Glomerular endothelial cell (primary cell): Measurements from ENCODE around the gene NFYA. TPM values are rescaled to one million over a fixed set of nuclear protein-coding genes. Genes with fewer than 3 reads are reported as not detected.

ENCODE experiments used
- DNase-seq: peaks from one replicate; pipeline ENCODE4 v3.0.0-alpha.2; 2011; ENCODE audit warnings: low read depth, low spot score; ENCODE audit errors: extremely low read depth
- total RNA-seq: library from RNA; depleted of rRNA; stranded (reverse); fragments of >200 nt; gene quantifications from 2 replicates; pipeline ENCODE4 v1.2.3, GENCODE V29; 2015

NFYA gene
- total RNA-seq, 1 donor from 2014 or later, result 28.2 TPM

DNA sequence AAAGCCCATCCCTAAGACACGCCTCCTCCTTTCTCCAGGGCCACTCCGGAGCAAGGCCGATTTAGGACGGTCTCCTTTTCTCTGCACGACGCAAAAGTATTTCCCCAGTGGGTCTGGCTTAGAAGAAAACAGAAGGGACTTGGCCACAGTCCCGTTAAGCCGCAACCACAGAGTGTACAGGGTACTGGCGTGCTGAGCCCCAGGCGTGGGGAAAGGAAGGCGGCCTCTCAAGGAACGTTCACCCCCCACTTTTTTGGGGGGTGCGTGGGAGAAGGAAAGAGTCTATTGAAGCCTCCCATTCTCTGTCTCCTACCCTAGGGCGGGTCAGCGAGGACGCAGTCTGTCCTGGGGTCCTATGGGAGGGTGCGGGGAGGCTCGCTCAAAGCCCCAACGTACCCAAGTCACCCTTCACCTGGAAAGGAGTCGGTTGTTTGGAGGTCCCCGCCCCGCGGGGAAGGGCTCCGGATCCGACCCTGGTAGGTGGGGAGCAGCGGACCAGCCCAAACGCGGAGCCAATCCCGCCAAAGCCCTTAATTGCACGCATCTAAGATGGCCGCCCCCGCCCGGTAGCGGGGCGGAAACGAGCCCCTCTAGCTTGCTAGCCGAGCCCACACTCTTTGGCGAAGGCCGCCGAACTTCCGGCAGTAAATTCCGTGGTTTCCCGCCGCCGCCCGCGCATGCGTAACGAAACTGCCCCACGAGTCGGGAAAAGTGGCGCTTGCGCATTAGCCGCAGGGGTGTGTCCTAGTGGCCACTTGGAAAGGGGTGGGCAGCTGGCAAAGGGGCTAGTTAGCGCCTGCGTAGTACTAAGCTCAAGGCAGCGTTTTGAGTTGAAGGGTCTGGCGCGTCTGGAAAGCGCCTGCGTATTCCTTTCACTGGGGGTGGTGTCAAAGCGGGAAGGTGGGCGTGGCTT, 595 bp upstream of the NFYA start, which contains the start of gene OARD1:
OARD1 (minus strand) TSS at position 434 of the 913 bp plus-strand sequence. CDS start 722 bp downstream, outside the sequence.
- peak; percentile 96 for DNase-seq

DNA sequence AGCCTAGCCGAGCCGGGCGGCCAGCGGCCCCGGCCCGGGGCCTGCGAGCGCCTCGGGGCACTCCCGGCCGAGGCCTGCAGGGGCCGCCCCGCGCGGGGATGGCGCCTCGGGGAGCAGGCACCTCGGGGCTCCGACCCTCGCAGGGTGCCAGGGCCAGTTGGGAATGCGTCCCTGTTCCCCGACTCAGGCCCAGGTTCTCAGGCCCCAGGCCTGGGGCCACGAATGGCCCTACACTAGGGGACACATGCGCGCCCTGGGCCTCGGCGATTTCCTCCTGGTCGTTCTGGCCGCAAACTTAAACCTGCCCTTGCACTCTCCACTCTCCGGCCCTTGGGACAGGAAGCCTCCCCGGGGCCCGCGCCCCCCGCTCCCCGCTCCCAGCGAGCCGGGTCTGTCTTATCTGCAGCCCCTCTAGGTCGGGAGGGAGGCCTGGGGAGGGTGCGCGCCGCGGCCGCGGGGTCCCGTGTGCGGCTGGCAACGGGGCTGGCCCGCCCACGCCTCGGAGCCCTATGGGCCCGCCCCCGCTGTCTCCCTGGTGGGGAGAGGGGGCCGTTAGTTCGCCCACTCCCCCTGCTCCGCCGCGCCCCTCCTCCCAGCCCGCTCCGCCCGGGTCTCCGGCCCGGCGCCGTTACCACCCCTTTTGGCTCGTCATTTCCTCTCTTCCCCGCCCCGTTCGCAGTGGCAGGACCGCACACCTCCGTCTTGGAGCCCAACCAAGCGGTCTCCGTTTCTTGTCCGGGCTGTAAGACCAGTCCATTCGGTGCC, 611 bp downstream of the NFYA start:
- DNase-seq, result no peak

DNA sequence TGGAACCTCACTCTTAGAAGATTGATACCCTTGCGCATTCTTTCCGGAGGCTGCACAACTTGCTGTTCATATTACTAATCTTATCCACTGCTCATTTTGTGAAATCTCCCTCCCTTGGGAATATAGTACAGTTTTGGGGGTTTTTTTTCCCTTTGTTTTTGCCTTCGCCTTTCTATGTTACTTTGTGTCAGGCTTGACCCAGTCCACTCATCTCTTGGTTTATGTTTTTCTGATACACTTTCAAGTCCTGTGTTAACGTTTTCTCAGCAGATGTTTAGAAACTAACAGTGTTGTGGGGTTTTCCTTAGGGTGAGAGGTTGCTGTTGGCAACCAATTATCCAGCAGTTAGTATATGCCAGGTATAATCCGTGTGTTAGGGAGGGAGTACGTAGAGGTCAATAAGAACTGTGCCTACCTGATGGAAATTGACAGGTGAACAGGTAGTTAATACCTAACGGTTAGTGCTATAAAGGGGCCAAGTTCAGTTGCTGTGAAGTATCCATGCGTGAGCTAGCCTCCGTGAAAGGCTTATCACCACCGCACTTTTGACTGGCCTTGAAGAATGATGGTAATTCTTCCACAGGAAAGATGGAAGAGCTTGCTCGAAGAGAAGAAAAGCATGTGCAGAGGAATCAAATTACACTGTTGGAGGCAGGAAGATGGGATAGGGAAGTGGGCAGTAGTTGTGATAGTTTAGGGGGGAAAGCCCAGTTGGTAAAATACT, 1.4 kb downstream of the NFYA start:
- DNase-seq, result peak; percentile 20

DNA sequence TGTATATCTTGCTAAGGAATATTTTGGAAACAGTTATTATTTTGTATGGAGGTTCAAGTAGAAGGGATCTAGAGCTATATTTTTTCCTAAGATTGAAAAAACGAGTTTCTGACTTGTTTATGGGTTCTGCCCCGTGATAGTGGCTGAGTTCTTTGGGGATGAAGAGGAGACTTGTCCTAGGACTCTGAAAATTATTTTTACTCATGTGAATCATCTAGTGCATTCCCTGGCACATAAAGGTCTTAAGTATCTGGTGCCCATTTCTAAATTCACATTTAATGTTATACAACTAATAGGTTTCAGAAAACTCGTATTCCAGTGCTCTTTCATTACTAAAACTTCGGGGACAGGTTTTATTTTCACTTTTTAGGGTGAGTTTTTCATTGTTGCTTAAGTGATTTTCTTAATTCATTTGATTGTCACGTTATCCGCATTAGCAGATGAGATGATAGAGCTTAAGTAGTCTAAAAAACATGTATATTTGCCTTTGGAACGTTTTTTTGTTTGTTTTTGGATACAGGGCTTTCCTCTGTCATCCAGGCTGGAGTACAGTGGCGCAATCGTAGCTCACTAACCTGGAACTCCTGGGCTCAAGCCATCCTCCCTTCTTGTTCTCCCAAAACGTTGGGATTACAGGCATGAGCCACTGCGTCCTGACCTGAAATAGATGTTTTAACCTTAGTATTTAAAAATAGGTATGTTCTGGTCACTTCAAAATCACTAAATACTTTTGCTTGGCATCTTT, 2.1 kb downstream of the NFYA start:
- no peak for DNase-seq

DNA sequence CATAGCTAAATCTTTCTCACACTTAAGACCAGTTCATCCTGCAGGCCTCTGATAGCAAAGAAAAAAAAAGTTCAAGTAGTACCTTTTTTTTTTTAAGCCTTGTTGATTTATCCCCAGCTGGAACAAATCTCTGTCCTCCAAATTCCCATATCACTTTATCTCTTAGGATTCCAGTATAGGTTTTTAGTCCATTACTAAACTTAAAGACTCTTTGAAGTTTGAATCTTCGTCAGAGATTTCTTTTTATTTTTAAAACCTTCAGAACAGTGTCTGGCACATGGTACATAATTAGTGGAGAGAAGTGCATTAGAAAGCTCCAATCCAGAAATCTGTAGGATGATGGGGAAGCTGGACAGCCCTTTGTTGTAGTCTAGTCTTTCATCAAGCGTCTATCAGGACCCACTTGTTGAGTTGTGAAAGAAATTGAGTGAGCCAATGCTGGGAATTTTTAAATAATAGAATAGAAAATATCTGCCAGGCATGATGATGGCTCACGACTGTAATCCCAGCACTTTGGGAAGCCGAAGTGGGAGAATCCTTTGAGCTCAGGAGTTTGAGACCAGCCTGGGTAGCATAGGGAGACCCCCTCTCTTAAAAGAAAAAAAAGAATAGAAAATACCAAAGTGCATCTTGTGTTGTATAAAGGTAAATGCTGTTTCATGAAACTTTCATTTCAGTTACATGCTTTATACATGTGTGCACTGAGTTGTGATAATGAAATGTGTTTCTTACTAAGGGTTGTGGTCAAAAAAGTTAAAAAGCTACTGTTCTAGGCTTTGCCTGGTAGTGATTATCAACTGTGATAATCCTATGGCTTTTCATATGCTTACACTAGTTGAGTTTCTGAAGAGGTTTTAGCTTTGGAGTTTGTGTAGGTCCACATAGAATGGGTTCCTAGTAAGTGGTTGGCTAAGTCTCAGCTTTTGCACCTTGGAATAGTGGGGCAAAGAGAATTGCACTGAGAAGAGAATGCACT, 3.2 kb downstream of the NFYA start:
- DNase-seq, result no peak

DNA sequence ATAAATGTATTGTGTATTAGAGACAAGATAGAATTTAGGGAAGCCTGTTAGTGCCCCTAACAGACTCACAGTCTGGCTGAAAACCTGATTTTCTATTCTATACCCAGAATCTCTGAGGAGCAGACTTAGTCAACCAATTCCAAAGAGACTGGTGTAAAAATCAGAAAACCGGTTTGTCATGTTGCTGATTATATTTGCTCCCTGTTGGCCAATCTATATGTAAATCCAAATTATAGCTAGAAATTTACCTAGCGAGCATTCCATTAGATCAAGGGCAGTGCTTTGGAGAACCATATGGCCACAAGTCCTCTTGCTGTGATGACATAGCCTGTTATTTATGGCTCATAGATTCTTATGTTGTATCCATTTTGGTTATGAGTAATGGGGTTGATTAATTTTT, 4.8 kb downstream of the NFYA start:
- DNase-seq, result no peak

DNA sequence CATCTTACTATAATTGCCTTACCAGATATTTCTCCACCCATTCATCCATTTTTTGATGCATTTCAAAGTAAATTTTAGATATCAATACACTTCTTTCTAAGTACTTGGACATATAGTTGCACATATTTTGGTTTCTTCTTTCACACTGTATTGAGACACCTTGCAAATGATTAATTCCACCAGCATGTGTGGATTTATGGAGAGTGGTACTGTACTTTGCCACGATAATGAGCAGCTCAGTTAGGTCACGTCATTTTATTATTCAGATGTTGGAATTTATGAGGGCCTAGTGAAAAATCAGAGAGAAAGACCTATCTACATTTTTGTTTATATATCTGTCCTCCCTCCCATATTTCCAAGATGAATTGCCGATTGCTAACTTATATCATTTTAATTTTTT, 5.3 kb downstream of the NFYA start:
- no peak for DNase-seq

DNA sequence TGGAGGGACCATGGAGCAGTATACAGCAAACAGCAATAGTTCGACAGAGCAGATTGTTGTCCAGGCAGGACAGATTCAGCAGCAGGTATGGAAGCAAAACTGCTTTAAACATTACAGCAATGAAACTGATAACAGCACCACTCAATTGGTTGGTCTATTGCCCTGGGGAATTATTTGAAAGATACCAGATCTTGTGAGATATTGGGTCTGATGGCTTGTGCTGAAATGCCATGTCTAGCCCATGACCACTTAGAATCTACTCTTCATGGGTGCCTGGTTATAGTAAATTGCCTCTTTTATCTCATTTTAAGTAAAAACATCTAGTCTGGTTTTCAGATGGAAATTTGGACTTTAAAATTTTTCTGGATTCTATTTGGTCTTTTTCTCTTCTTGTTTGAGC, 6.3 kb downstream of the NFYA start:
- no peak for DNase-seq

DNA sequence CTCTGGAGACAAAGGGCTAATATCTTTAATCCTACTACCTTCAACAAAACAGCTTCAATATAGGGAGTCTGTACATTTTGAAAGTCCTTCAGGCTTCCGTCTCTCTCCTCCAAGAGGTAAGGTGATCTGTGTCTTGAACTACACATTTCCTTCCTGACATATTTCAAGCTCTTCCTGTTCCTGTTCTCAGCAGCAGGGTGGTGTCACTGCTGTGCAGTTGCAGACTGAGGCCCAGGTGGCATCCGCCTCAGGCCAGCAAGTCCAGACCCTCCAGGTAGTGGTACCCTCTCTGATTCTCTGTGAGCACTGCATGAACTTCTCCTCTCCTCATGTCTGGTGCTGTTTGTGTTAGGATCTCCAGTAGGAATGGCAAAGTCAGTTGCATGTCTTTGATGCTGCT, 7.8 kb downstream of the NFYA start:
- no peak for DNase-seq

DNA sequence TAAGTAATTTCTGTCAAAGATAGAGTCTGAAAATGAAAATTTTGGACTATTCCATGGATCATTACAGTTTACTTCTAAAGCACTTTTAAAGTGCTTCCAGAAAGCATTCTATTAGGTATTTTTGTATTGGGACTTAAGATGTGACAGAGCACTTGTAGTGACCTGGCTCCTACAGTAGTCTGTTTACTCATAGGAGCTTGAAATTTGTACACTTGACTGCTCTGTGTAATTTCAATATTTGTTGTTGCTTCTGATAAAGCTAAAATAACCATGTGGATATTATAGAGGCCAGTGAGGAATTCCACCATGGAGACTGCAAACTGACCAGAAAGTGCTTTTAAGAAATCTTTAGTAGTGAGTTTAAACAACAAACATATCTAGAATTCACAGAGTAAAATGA, 10.3 kb downstream of the NFYA start:
- no peak for DNase-seq

DNA sequence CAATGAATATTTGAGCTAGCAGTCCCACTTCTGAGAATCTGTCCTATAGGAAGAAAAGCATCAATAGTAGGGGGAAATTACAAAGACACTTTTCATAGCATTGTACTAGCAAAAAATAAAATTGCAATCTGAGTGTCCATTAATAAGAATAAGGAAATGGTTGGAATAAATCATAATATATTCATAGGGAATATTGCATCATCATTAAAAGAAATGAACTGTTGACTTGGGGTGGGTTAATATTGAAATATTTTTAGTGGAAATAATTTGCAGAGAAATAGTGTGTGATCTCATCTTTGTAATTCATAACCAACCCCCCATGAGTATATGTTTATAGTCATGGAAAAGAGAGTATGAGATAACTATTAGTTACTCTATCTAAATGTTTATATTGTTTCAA, 12.4 kb downstream of the NFYA start:
- no peak for DNase-seq

DNA sequence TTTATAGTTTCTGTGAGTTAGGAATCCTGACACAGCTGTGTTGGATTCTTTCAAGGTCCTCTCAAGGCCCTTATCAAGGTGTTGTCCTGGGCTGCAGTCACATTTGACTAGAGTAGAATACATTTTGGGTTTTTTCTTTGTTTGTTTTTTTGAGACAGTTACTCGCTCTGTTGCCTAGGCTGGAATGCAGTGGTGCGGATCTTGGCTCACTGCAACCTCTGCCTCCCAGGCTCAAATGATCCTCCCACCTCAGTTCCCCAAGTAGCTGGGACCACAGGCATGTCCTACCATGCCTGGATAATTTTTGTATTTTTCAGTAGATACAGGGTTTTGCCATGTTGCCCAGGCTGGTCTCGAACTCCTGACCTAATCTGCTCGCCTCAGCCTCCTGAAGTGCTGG, 15.7 kb downstream of the NFYA start:
- no peak for DNase-seq

DNA sequence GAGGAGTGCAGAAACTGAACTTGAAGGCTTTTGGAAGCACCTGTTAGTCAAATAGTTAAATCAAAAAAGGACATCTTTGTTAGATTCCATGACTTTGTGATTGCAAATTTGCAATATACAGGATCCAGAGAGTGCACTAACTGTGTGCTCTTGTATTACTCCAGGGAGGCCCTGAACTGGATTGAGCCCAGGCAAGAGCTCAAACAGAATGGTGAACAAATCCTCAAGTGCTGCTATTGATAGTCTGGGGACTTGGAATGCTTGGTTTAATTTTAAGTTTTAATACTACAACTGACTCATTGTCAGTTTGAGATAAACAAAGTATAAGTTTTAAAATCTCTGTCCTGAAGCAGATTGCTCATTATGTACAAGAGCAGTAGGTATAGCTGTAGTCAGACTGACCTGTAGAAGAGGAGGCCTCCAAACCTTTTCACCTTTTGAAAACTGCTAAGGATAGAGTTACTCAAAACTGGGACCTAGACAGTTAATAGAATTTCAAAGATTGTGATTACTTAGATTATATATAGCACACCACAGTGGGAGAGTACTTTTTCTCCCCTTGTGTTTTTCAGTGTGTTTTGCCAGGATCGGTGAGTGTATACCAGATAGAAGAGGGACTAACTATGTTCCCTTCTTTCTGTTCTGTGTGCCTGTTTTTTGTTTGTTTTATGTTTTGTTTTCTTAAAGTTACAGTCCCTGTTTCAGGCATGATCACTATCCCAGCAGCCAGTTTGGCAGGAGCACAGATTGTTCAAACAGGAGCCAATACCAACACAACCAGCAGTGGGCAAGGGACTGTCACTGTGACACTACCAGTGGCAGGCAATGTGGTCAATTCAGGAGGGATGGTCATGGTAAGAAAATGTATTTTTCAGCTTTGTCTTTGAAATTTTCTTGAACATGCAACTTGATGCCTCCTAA, 18.3 kb downstream of the NFYA start:
- DNase-seq, result no peak

DNA sequence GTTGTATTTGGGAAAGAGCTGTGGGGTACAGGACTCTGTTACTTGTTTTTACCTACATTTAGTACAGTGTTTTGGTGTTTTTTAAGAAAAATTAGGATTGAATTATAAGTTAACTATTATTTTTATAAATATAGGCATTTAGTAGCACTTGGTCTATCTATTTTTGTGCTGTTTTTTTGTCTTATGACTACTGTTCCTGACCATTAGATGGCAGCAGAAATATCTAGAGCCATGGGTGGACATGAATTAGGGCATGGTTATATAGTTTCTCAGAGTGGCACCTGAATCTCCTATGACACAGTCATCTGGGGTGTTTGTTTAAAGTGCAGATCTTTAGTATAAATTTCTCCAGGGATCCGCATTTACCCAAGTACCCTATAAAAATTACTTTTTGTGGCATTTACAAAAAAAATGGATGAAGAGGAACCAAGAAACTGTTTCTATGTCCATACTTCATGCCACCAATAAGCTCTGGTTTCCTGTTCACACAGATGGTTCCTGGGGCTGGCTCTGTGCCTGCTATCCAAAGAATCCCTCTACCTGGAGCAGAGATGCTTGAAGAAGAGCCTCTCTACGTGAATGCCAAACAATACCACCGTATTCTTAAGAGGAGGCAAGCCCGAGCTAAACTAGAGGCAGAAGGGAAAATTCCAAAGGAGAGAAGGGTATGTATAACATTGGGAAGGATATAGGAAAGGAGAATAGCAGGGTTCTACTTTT, 19.8 kb downstream of the NFYA start:
- DNase-seq, result peak; percentile 12

DNA sequence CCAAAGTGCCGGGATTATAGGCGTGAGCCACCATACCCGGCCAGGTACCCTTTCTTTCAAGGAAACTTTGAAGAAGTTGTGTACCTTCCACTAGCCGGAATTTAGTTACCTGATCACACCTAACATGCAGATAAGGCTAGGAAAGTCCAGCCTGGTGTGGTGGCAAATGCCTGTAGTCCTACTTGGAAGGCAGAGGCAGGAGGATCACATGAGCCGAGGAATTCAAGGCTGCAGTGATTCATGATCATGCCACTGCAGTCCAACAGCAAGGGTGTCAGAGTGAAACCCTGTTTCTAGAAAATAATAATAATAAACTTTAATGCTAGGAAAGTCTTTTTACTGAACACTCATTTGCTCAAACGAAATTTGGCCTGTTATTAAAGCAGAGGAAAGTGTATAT, 21.0 kb downstream of the NFYA start:
- DNase-seq, result no peak

DNA sequence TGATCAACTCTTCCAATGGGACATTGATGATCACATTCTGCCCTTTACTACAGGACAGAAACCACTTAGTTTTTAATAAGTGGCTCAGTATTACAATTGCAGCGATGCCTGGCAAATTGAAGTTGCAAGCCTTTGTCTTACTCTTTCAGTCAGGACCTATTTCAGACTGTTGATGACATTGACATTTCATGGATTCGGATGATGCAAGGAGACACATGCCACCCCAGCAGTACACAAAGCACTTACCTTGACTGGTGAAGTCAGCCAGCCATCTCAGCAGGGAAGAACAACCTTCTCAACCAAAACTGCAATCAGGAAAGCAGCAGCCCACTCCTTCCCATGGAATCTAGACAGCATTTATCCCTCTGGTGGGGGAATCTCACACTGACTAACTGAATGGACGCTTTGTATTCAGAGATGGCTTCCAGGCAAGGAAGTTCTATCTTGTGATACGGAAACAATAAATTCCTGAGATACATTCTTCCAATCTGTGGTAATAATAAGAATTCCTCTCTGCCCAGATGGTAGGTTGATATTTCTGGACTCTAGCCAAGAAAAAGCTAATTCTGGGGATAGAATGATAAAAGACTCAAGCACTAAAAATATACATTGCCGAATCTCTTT, 24.8 kb downstream of the NFYA start:
- peak; percentile 67 for DNase-seq

DNA sequence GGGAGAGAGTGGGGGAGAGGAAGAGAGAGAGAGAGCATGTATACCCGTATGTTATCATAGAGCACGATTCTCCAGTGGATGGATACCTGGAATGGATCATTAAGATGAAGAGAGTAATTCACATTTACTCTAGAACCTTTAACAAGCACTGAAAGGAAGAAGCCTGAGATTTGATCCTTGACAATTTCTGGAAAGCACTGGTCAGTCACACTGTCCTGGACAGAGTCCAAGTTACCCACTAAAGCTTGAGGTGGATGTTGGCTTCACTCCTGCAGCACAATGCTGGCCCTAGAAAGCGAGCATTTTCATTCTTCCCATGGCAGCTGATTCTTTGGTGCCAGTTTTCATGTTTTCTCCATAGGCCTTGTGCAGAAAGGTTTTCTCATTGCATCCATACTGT, 25.6 kb downstream of the NFYA start:
- DNase-seq, result no peak
